RWPE2 (cell line): ENCODE data around the gene CCR4.
A peak's percentile ranks its signal among the peaks of the same experiment; 100 is the strongest.
"Not testable (repeated sequence)": the region's sequence is repeated elsewhere in the genome, so short reads cannot be mapped to it uniquely, and the experiment has no call there.

Source experiments
- ATAC-seq: fragments of 200-7000 bp; cut with Tn5 transposase; 3 replicates; pipeline ENCODE4 v1.9.1; 2021; ENCODE audit warnings: low read depth
- DNase-seq: peaks from one replicate; pipeline ENCODE4 v3.0.0-alpha.2; 2020; ENCODE audit warnings: low spot score
- H3K27ac ChIP-seq: fragments of 450-650 bp; 2 replicates; pipeline ENCODE4 v1.5.1; 2017; ENCODE audit warnings: mild to moderate bottlenecking; ENCODE audit not compliant: poor library complexity, severe bottlenecking
- H3K27me3 ChIP-seq: fragments of 250-450 bp; sonication (Bioruptor Pico); 2 replicates; pipeline ENCODE4 v1.5.1; 2021; ENCODE audit warnings: mild to moderate bottlenecking, moderate library complexity; ENCODE audit not compliant: insufficient read depth, poor library complexity, severe bottlenecking
- H3K36me3 ChIP-seq: fragments of 250-450 bp; sonication (Bioruptor Pico); 2 replicates; pipeline ENCODE4 v1.5.1; 2020; ENCODE audit warnings: low read depth, mild to moderate bottlenecking, moderate library complexity
- H3K4me1 ChIP-seq: fragments of 250-450 bp; sonication (Bioruptor Pico); 2 replicates; pipeline ENCODE4 v1.5.1; 2021; ENCODE audit warnings: mild to moderate bottlenecking, moderate library complexity; ENCODE audit not compliant: insufficient read depth, poor library complexity, severe bottlenecking
- H3K4me3 ChIP-seq: fragments of 250-450 bp; sonication (Bioruptor Pico); 2 replicates; pipeline ENCODE4 v1.5.1; 2021; ENCODE audit warnings: mild to moderate bottlenecking, moderate library complexity; ENCODE audit not compliant: severe bottlenecking
- H3K9me3 ChIP-seq: fragments of 250-450 bp; sonication (Bioruptor Pico); 2 replicates; pipeline ENCODE4 v1.5.1; 2021; ENCODE audit warnings: mild to moderate bottlenecking, moderate library complexity; ENCODE audit not compliant: severe bottlenecking
- CTCF ChIP-seq: fragments of 450-650 bp; IDR thresholded peaks from one replicate; pipeline ENCODE4 v1.5.1; 2017; ENCODE audit warnings: mild to moderate bottlenecking, moderate library complexity; ENCODE audit not compliant: poor library complexity, severe bottlenecking

The CCR4 gene

GRCh38 chr3:32912046-32912445, 39.4 kb upstream of the CCR4 start:
- DNase-seq, result no peak
- no peak overlapping the region for H3K4me3 ChIP-seq
- no peak for TF ChIP-seq CTCF
- H3K9me3 ChIP-seq, result no peaks in the 10 kb centered on the region
- no peak for ATAC-seq
- H3K27me3 ChIP-seq, result no peaks in the 10 kb centered on the region
- H3K36me3 ChIP-seq, result no peaks in the 10 kb centered on the region
- no peak overlapping the region for H3K27ac ChIP-seq
- peaks cover 12% of the 10 kb centered on the region for H3K4me1 ChIP-seq

- ATAC-seq, result peak; percentile 83
- Histone ChIP-seq H3K27ac (peak overlapping the region; percentile 63), H3K4me3 (no peak overlapping the region), H3K9me3 (no peaks in the 10 kb centered on the region), H3K36me3 (no peaks in the 10 kb centered on the region), H3K4me1 (peaks cover 12% of the 10 kb centered on the region), H3K27me3 (no peaks in the 10 kb centered on the region)
- peak; percentile 31 for TF ChIP-seq CTCF
- peak; percentile 72 for DNase-seq
Observed at GRCh38 chr3:32913790-32914446, 37.5 kb upstream of the CCR4 start.

- H3K27me3 ChIP-seq, result no peaks in the 10 kb centered on the region
- no peak for TF ChIP-seq CTCF
- H3K4me3 ChIP-seq, result no peak overlapping the region
- ATAC-seq, result no peak
- H3K27ac ChIP-seq, result no peak overlapping the region
- no peak for DNase-seq
- no peaks in the 10 kb centered on the region for H3K36me3 ChIP-seq
- no peaks in the 10 kb centered on the region for H3K4me1 ChIP-seq
- no peaks in the 10 kb centered on the region for H3K9me3 ChIP-seq
Observed at GRCh38 chr3:32919920-32920319, 31.5 kb upstream of the CCR4 start.

GRCh38 chr3:32922078-32922477, 29.4 kb upstream of the CCR4 start:
- no peak overlapping the region for H3K27ac ChIP-seq
- H3K36me3 ChIP-seq, result no peaks in the 10 kb centered on the region
- no peak for DNase-seq
- no peak for ATAC-seq
- no peaks in the 10 kb centered on the region for H3K27me3 ChIP-seq
- H3K9me3 ChIP-seq, result no peaks in the 10 kb centered on the region
- no peaks in the 10 kb centered on the region for H3K4me1 ChIP-seq
- no peak for TF ChIP-seq CTCF
- no peak overlapping the region for H3K4me3 ChIP-seq

- DNase-seq (no peak), ATAC-seq (no peak)
- Histone ChIP-seq H3K27me3 (no peaks in the 10 kb centered on the region), H3K4me1 (no peaks in the 10 kb centered on the region), H3K9me3 (no peaks in the 10 kb centered on the region), H3K27ac (no peak overlapping the region), H3K36me3 (no peaks in the 10 kb centered on the region), H3K4me3 (no peak overlapping the region)
- TF ChIP-seq CTCF, result no peak
Observed at GRCh38 chr3:32930161-32930560, 21.3 kb upstream of the CCR4 start.

- DNase-seq, result not testable (repeated sequence)
Observed at GRCh38 chr3:32931273-32931672, 20.2 kb upstream of the CCR4 start.

More at GRCh38 chr3:32931273-32931672, 20.2 kb upstream of the CCR4 start:
- not testable (repeated sequence) for H3K9me3 ChIP-seq, H3K27ac ChIP-seq, ATAC-seq, H3K27me3 ChIP-seq, H3K36me3 ChIP-seq, H3K4me3 ChIP-seq, H3K4me1 ChIP-seq
